HEK293 (cell line): ENCODE results near the gene ZFR2.

ENCODE experiments used
- CTCF ChIA-PET: fragments of 350-600 bp; formaldehyde crosslinking; extraction: SDS; loops from one replicate; lab custom pipeline; 2021; ENCODE audit warnings: antibody characterized with exemption; lab: Yijun Ruan, JAX
- POLR2A ChIA-PET: fragments of 300-600 bp; formaldehyde crosslinking; extraction: SDS; loops from one replicate; lab custom pipeline; 2020; ENCODE audit warnings: antibody characterized with exemption, inconsistent platforms; lab: Yijun Ruan, JAX
- H3K27ac ChIP-seq: fragments of 200-500 bp; sonication (Bioruptor generic); 2 replicates; pipeline ENCODE4 v1.5.1; 2014; ENCODE audit warnings: low read depth, low read length, control low read depth, inconsistent platforms; ENCODE audit errors: extremely low read depth
- H3K36me3 ChIP-seq, 2 experiments: fragments of 200-500 bp in 1 of 2; sonication (Bioruptor generic) in 1 of 2; 1 replicate in 1 of 2; 2 replicates in 1 of 2; pipeline ENCODE4 v1.5.1; 2014 to 2017; ENCODE audit warnings: inconsistent platforms in 2 of 2, low read length in 2 of 2; ENCODE audit not compliant: control insufficient read depth in 2 of 2, insufficient read depth in 1 of 2
- H3K4me1 ChIP-seq: fragments of 200-500 bp; sonication (Bioruptor generic); 2 replicates; pipeline ENCODE4 v1.5.1; 2014; ENCODE audit warnings: mild to moderate bottlenecking, low read length, inconsistent platforms; ENCODE audit not compliant: control insufficient read depth, insufficient read depth
- H3K4me3 ChIP-seq: 2 replicates; pipeline ENCODE4 v1.5.1; 2011; ENCODE audit warnings: low read depth, mild to moderate bottlenecking, control low read depth, low read length, moderate library complexity
- H3K9me3 ChIP-seq: fragments of 200-500 bp; sonication (Bioruptor generic); 2 replicates; pipeline ENCODE4 v1.5.1; 2014; ENCODE audit warnings: low read depth, low read length, inconsistent platforms; ENCODE audit not compliant: control insufficient read depth, insufficient read depth
- CTCF ChIP-seq: fragments of 450-650 bp; formaldehyde crosslinking; IDR thresholded peaks from 2 replicates; pipeline ENCODE4 v1.5.1; 2016; ENCODE audit warnings: missing biosample characterization, missing genetic modification characterization
- KLF1 ChIP-seq: fragments of 450-650 bp; formaldehyde crosslinking; IDR thresholded peaks from 2 replicates; pipeline ENCODE4 v1.5.1; 2016; ENCODE audit warnings: missing biosample characterization, missing genetic modification characterization
- KLF8 ChIP-seq: fragments of 450-650 bp; formaldehyde crosslinking; IDR thresholded peaks from 2 replicates; pipeline ENCODE4 v1.5.1; 2016; ENCODE audit warnings: missing biosample characterization, missing genetic modification characterization
- SALL2 ChIP-seq: fragments of 450-650 bp; formaldehyde crosslinking; IDR thresholded peaks from 2 replicates; pipeline ENCODE4 v1.5.0; 2017; ENCODE audit warnings: missing biosample characterization, mild to moderate bottlenecking, missing genetic modification characterization, borderline replicate concordance
- SCRT1 ChIP-seq: fragments of 450-650 bp; formaldehyde crosslinking; IDR thresholded peaks from 2 replicates; pipeline ENCODE4 v1.5.1; 2016; ENCODE audit warnings: missing biosample characterization, missing genetic modification characterization, borderline replicate concordance
- SP7 ChIP-seq: fragments of 450-650 bp; formaldehyde crosslinking; IDR thresholded peaks from 2 replicates; pipeline ENCODE4 v1.5.1; 2016; ENCODE audit warnings: missing biosample characterization, missing genetic modification characterization
- TCF7L2 ChIP-seq: IDR thresholded peaks from 2 replicates; pipeline ENCODE4 v1.6.1; 2011; ENCODE audit warnings: low read depth, mild to moderate bottlenecking, inconsistent platforms, low read length, moderate library complexity, borderline replicate concordance
- TRIM28 ChIP-seq: IDR thresholded peaks from 2 replicates; pipeline ENCODE4 v1.6.1; 2011; ENCODE audit warnings: low read length, control low read depth, borderline replicate concordance
- ZBTB20 ChIP-seq: fragments of 450-650 bp; formaldehyde crosslinking; IDR thresholded peaks from 2 replicates; pipeline ENCODE4 v1.5.1; 2016; ENCODE audit warnings: missing biosample characterization, missing genetic modification characterization
- ZFP3 ChIP-seq: fragments of 450-650 bp; formaldehyde crosslinking; IDR thresholded peaks from 2 replicates; pipeline ENCODE4 v1.5.1; 2016; ENCODE audit warnings: low read depth, missing biosample characterization, missing genetic modification characterization
- ZFP37 ChIP-seq: fragments of 450-650 bp; formaldehyde crosslinking; IDR thresholded peaks from 2 replicates; pipeline ENCODE4 v1.5.1; 2016; ENCODE audit warnings: missing biosample characterization, missing genetic modification characterization
- ZIC2 ChIP-seq: fragments of 450-650 bp; formaldehyde crosslinking; IDR thresholded peaks from 2 replicates; pipeline ENCODE4 v1.5.1; 2016; ENCODE audit warnings: missing biosample characterization, missing genetic modification characterization
- ZNF140 ChIP-seq: fragments of 450-650 bp; formaldehyde crosslinking; IDR thresholded peaks from 2 replicates; pipeline ENCODE4 v1.5.1; 2016; ENCODE audit warnings: missing biosample characterization, missing genetic modification characterization
- ZNF146 ChIP-seq: fragments of 450-650 bp; formaldehyde crosslinking; IDR thresholded peaks from 2 replicates; pipeline ENCODE4 v1.5.1; 2016; ENCODE audit warnings: missing biosample characterization, missing genetic modification characterization
- ZNF174 ChIP-seq: fragments of 450-650 bp; formaldehyde crosslinking; IDR thresholded peaks from 2 replicates; pipeline ENCODE4 v1.5.0; 2017; ENCODE audit warnings: missing biosample characterization, mild to moderate bottlenecking, missing genetic modification characterization
- ZNF2 ChIP-seq: fragments of 450-650 bp; formaldehyde crosslinking; IDR thresholded peaks from 2 replicates; pipeline ENCODE4 v1.5.1; 2016; ENCODE audit warnings: missing biosample characterization, missing genetic modification characterization
- ZNF223 ChIP-seq: fragments of 450-650 bp; formaldehyde crosslinking; IDR thresholded peaks from 2 replicates; pipeline ENCODE4 v1.5.1; 2016; ENCODE audit warnings: missing biosample characterization, missing genetic modification characterization
- ZNF26 ChIP-seq: fragments of 450-650 bp; formaldehyde crosslinking; IDR thresholded peaks from 2 replicates; pipeline ENCODE4 v1.5.1; 2016; ENCODE audit warnings: missing biosample characterization, missing genetic modification characterization
- ZNF335 ChIP-seq: fragments of 450-650 bp; formaldehyde crosslinking; conservative IDR thresholded peaks from 2 replicates; pipeline ENCODE4 v1.5.1; 2016; ENCODE audit warnings: missing biosample characterization, missing genetic modification characterization
- ZNF37A ChIP-seq: fragments of 450-650 bp; IDR thresholded peaks from 2 replicates; pipeline ENCODE4 v1.5.1; 2018; ENCODE audit warnings: missing biosample characterization, missing genetic modification characterization
- ZNF473 ChIP-seq: fragments of 450-650 bp; formaldehyde crosslinking; IDR thresholded peaks from 2 replicates; pipeline ENCODE4 v1.5.1; 2017; ENCODE audit warnings: missing biosample characterization, missing genetic modification characterization
- ZNF501 ChIP-seq: fragments of 450-650 bp; formaldehyde crosslinking; IDR thresholded peaks from 2 replicates; pipeline ENCODE4 v1.5.1; 2016; ENCODE audit warnings: missing biosample characterization, missing genetic modification characterization
- ZNF555 ChIP-seq: fragments of 450-650 bp; formaldehyde crosslinking; conservative IDR thresholded peaks from 2 replicates; pipeline ENCODE4 v1.5.1; 2017; ENCODE audit warnings: missing biosample characterization, mild to moderate bottlenecking, missing genetic modification characterization, inconsistent platforms
- ZNF558 ChIP-seq: fragments of 450-650 bp; formaldehyde crosslinking; IDR thresholded peaks from 2 replicates; pipeline ENCODE4 v1.5.1; 2016; ENCODE audit warnings: missing biosample characterization, missing genetic modification characterization
- ZNF677 ChIP-seq: fragments of 450-650 bp; IDR thresholded peaks from 2 replicates; pipeline ENCODE4 v1.5.0; 2018; ENCODE audit warnings: missing biosample characterization, mild to moderate bottlenecking, missing genetic modification characterization, moderate library complexity
- ZNF776 ChIP-seq: fragments of 450-650 bp; formaldehyde crosslinking; IDR thresholded peaks from 2 replicates; pipeline ENCODE4 v1.5.0; 2017; ENCODE audit warnings: missing biosample characterization, missing genetic modification characterization, borderline replicate concordance
- ZNF785 ChIP-seq: fragments of 450-650 bp; formaldehyde crosslinking; IDR thresholded peaks from 2 replicates; pipeline ENCODE4 v1.5.1; 2016; ENCODE audit warnings: missing biosample characterization, missing genetic modification characterization
- ZNF837 ChIP-seq: fragments of 450-650 bp; formaldehyde crosslinking; IDR thresholded peaks from 2 replicates; pipeline ENCODE4 v1.5.1; 2016; ENCODE audit warnings: missing biosample characterization, missing genetic modification characterization

ZFR2 gene

GRCh38 chr19:3839941-3840340 is 28.9 kb downstream of the ZFR2 start:
- TF ChIP-seq ZNF174 (no peak), TRIM28 (no peak), ZNF677 (tag by site-specific recombination) (no peak)
- Histone ChIP-seq H3K4me3 (no peak overlapping the region), H3K9me3 (no peaks in the 10 kb centered on the region), H3K27ac (no peak overlapping the region), H3K36me3 (no peaks in the 10 kb centered on the region), H3K4me1 (no peaks in the 10 kb centered on the region)
- POLR2A ChIA-PET, result interaction anchor here (0.6 to 0.7 kb wide), 2 partner anchors 25 to 102 kb away, joined by 5 to 7 read pairs; no protein-coding TSS in a partner anchor
- CTCF ChIA-PET, result interaction anchor here (1.0 to 2.0 kb wide), 2 partner anchors 11 to 13 kb away, joined by 3 to 8 read pairs; no protein-coding TSS in a partner anchor

GRCh38 chr19:3838661-3839060 is 30.2 kb downstream of the ZFR2 start:
- Histone ChIP-seq H3K36me3 (no peaks in the 10 kb centered on the region), H3K27ac (no peak overlapping the region), H3K4me3 (no peak overlapping the region), H3K9me3 (no peaks in the 10 kb centered on the region), H3K4me1 (no peaks in the 10 kb centered on the region)
- ChIA-PET POLR2A (no interaction called here), CTCF (interaction anchor here (0.6 to 0.7 kb wide), 3 partner anchors 95 to 300 kb away, joined by 3 to 4 read pairs (median 3); no protein-coding TSS in a partner anchor)
- TF ChIP-seq ZNF776 (tag by site-specific recombination) (no peak), ZNF140 (no peak), ZNF223 (tag by site-specific recombination) (no peak), SALL2 (tag by site-specific recombination) (no peak), ZNF558 (tag by site-specific recombination) (no peak), ZNF555 (tag by site-specific recombination) (no peak)

GRCh38 chr19:3837922-3838321 is 30.9 kb downstream of the ZFR2 start:
- Histone ChIP-seq H3K27ac (no peak overlapping the region), H3K4me1 (no peaks in the 10 kb centered on the region), H3K36me3 (no peaks in the 10 kb centered on the region), H3K4me3 (no peak overlapping the region), H3K9me3 (no peaks in the 10 kb centered on the region)
- ChIA-PET POLR2A (no interaction called here), CTCF (interaction anchor here (0.7 kb wide), 1 partner anchor 171 kb away, joined by 3 read pairs; no protein-coding TSS in a partner anchor)
- TF ChIP-seq ZNF837 (tag by site-specific recombination) (no peak), KLF1 (tag by site-specific recombination) (no peak), ZNF2 (no peak), ZFP37 (no peak), ZNF26 (no peak), KLF8 (tag by site-specific recombination) (no peak), CTCF (tag by site-specific recombination) (no peak), ZNF473 (no peak), SCRT1 (tag by site-specific recombination) (no peak), ZNF146 (no peak), TCF7L2 (no peak), ZBTB20 (tag by site-specific recombination) (no peak), ZFP3 (tag by site-specific recombination) (no peak), ZNF335 (tag by site-specific recombination) (no peak), ZNF785 (no peak), SP7 (tag by site-specific recombination) (no peak), ZNF140 (no peak), ZNF501 (tag by site-specific recombination) (no peak), ZNF37A (no peak), ZIC2 (tag by site-specific recombination) (no peak)
